ENCODE measurements around the gene NTM. TPM values are rescaled to one million over a fixed set of nuclear protein-coding genes. Genes with fewer than 3 reads are reported as not detected.
A peak's percentile ranks its signal among the peaks of the same experiment; 100 is the strongest.

Gene NTM
- total RNA-seq, 2 donors from 2014 or later, result 1.7 to 3.6 TPM

DNA sequence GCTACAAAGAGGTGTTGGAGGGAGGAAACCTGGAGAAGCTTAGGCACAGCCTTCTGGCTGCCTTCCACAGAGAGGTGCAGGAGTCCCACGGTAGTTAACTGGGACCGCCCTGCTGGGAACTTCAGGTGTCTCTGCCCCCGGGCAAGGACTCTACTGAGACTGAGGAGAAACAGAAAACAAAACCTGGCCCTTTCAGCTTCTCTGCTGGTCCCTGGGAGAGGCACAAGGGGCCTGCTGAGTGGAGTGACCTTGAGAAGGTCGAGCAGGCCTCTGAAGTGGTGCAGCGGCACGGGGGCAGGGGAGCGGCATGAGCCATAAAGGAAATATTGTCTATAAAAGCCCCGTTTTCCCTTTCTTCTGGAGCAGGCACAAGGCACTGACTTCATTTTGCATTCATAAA is 38.9 kb downstream of the NTM start:
- Histone ChIP-seq H3K27ac (ENCODE audit: low read depth, low read length) (no peak overlapping the region), H3K9me3 (ENCODE audit: control insufficient read depth, low read length) (no peaks in the 10 kb centered on the region), H3K4me3 (ENCODE audit: low read length) (no peak overlapping the region), H3K4me1 (ENCODE audit: control insufficient read depth, insufficient read depth, low read length) (no peaks in the 10 kb centered on the region), H3K9ac (ENCODE audit: extremely low read depth, low read length, poor library complexity, severe bottlenecking) (no peak overlapping the region), H3K36me3 (ENCODE audit: control insufficient read depth, insufficient read depth, low read length) (no peaks in the 10 kb centered on the region), H3K27me3 (ENCODE audit: control insufficient read depth, insufficient read depth, low read length, poor library complexity, severe bottlenecking) (no peaks in the 10 kb centered on the region)
- no peak overlapping the region for H3K27ac Mint-ChIP-seq
- H3K4me1 Mint-ChIP-seq, result no peaks in the 10 kb centered on the region
- DNase-seq, result peak; percentile 54
- TF ChIP-seq, protein P1, sequence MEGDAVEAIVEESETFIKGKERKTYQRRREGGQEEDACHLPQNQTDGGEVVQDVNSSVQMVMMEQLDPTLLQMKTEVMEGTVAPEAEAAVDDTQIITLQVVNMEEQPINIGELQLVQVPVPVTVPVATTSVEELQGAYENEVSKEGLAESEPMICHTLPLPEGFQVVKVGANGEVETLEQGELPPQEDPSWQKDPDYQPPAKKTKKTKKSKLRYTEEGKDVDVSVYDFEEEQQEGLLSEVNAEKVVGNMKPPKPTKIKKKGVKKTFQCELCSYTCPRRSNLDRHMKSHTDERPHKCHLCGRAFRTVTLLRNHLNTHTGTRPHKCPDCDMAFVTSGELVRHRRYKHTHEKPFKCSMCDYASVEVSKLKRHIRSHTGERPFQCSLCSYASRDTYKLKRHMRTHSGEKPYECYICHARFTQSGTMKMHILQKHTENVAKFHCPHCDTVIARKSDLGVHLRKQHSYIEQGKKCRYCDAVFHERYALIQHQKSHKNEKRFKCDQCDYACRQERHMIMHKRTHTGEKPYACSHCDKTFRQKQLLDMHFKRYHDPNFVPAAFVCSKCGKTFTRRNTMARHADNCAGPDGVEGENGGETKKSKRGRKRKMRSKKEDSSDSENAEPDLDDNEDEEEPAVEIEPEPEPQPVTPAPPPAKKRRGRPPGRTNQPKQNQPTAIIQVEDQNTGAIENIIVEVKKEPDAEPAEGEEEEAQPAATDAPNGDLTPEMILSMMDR (conservative IDR thresholded peaks at IDR 0.05), result no peak
- WGBS, 2 experiments (ENCODE audit: insufficient coverage in 1 of 2, insufficient read length in 1 of 2), result 86% methylated on average over 6 to 8 of the region's 8 CpGs
- H3K27me3 Mint-ChIP-seq (ENCODE audit: insufficient read depth), result no peaks in the 10 kb centered on the region
- H3K9me3 Mint-ChIP-seq, result no peaks in the 10 kb centered on the region
- H3K4me3 Mint-ChIP-seq, result no peak overlapping the region
- no peaks in the 10 kb centered on the region for H3K36me3 Mint-ChIP-seq (ENCODE audit: low read depth)

DNA sequence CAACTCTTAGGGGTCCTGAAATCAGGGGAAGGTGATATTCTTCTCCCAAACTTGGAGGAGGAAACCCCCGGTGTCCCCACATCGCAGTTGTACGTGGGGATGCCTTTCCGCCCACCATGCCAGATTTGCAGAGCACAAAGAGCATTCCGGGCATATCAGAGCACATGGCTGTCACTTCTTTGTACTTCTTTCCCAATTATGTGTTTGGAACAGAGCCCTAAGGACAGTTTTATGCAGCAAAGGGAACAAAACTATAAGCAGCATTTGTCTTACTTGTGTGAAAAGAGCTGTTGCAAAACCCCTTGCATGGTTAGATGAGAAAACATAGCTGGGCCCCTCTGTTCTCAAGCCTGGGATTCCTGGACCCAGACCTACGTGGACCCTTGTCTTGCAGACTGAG is 41.2 kb downstream of the NTM start:
- Mint-ChIP-seq H3K27ac (no peak overlapping the region), H3K4me3 (no peak overlapping the region), H3K27me3 (ENCODE audit: insufficient read depth) (no peaks in the 10 kb centered on the region), H3K4me1 (no peaks in the 10 kb centered on the region), H3K9me3 (no peaks in the 10 kb centered on the region), H3K36me3 (ENCODE audit: low read depth) (no peaks in the 10 kb centered on the region)
- Histone ChIP-seq H3K36me3 (ENCODE audit: control insufficient read depth, insufficient read depth, low read length) (no peaks in the 10 kb centered on the region), H3K4me1 (ENCODE audit: control insufficient read depth, insufficient read depth, low read length) (no peaks in the 10 kb centered on the region), H3K4me3 (ENCODE audit: low read length) (no peak overlapping the region), H3K9me3 (ENCODE audit: control insufficient read depth, low read length) (no peaks in the 10 kb centered on the region), H3K9ac (ENCODE audit: extremely low read depth, low read length, poor library complexity, severe bottlenecking) (no peak overlapping the region), H3K27me3 (ENCODE audit: control insufficient read depth, insufficient read depth, low read length, poor library complexity, severe bottlenecking) (no peaks in the 10 kb centered on the region), H3K27ac (ENCODE audit: low read depth, low read length) (no peak overlapping the region)
- DNase-seq, result no peak
- TF ChIP-seq, protein P1 (conservative IDR thresholded peaks at IDR 0.05), result no peak
- WGBS, 2 experiments (ENCODE audit: insufficient coverage in 1 of 2, insufficient read length in 1 of 2), result 82 to 93% methylated on average over 2 to 6 of the region's 6 CpGs

DNA sequence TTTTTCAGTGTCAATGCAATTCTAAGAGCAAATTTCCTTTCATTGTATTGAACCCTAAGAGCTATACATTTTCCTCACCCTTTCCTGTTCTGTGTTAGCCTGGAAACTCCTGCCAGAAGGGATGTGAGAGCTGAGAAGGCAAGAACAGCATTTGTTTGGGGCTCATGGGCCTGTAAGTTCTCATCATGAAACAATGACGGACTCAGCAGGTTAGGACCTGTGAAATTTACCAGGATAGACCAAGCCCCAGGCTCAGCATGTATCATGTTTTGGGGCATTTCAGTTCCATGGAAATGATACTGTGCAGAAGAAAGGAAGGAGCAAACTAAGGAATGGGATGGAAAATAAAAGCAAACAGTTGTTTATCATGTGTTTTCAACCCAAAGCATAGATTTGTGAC is 41.6 kb downstream of the NTM start:
- Histone ChIP-seq H3K27me3 (ENCODE audit: control insufficient read depth, insufficient read depth, low read length, poor library complexity, severe bottlenecking) (no peaks in the 10 kb centered on the region), H3K27ac (ENCODE audit: low read depth, low read length) (no peak overlapping the region), H3K4me3 (ENCODE audit: low read length) (no peak overlapping the region), H3K9ac (ENCODE audit: extremely low read depth, low read length, poor library complexity, severe bottlenecking) (no peak overlapping the region), H3K36me3 (ENCODE audit: control insufficient read depth, insufficient read depth, low read length) (no peaks in the 10 kb centered on the region), H3K9me3 (ENCODE audit: control insufficient read depth, low read length) (no peaks in the 10 kb centered on the region), H3K4me1 (ENCODE audit: control insufficient read depth, insufficient read depth, low read length) (no peaks in the 10 kb centered on the region)
- H3K4me3 Mint-ChIP-seq, result no peak overlapping the region
- no peaks in the 10 kb centered on the region for H3K36me3 Mint-ChIP-seq (ENCODE audit: low read depth)
- no peaks in the 10 kb centered on the region for H3K4me1 Mint-ChIP-seq
- no peaks in the 10 kb centered on the region for H3K9me3 Mint-ChIP-seq
- no peaks in the 10 kb centered on the region for H3K27me3 Mint-ChIP-seq (ENCODE audit: insufficient read depth)
- DNase-seq, result no peak
- WGBS, 2 experiments (ENCODE audit: insufficient coverage in 1 of 2, insufficient read length in 1 of 2), result 90 to 100% methylated on average over 1 of the region's 1 CpG
- no peak overlapping the region for H3K27ac Mint-ChIP-seq
- TF ChIP-seq, protein P1 (conservative IDR thresholded peaks at IDR 0.05), result no peak
